NAMALWA (cell line): ENCODE data around the gene SEMA5A.
"Not testable (repeated sequence)": the region's sequence is repeated elsewhere in the genome, so short reads cannot be mapped to it uniquely, and the experiment has no call there.

Source experiments
- DNase-seq: peaks from one replicate; pipeline ENCODE4 v3.0.0-alpha.2; 2015; ENCODE audit warnings: low spot score

Gene SEMA5A

DNA sequence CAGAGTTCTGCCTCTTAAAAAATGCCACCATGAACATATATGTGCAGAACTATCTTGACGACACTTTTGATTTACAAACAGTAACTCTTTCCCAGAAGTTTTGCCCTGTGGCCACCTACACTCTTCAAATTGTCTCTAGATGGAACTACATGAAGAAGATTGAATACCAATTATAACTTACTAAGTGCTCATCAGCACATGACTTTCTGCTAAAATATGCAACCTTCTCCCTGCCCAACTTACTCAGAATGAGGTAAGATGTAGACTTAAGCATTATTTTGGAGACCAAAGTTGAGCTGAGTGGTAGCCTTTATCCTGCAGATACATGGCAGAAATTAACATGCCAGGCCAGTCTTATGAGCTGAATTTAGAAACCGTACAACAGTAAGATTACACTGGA, 105.4 kb downstream of the SEMA5A start:
- no peak for DNase-seq

- DNase-seq = no peak
Observed at GRCh38 chr5:9439531-9440292, 106.2 kb downstream of the SEMA5A start.

DNA sequence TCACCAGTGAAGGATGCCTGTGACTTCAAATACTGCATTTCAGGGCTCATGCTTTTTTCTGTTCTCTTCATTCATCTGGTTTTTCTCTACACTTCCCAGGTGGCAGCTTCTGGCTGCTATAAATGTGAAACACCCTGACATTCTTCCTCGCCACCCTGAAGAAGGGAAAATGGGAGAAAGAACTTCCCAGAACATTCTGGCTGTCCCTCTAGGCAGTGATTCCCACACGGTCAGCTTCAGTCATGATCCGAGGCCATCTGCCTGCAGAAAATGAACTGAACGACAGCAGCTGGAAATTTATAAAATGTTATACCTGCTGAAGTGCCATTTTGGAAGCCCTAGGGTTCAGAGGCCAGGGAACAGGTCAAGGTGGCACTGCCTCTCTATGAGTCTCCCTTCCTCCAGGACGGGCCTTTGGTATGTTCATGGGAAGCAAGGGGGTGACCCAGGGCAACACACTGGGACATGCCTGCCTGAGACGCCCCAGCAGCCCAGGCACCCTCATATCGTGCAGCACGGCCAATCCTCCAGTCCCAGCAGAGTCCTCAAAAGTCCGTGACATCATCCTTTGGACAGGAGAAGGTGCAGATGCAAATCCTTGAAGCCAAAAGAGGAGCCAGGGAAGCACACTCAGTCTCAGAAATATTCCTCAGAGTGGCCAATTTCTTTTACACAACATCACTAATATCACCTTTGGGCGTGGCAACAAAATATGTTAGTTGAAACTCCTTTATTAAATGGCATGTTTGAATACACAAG, 107.1 kb downstream of the SEMA5A start:
- no peak for DNase-seq

DNA sequence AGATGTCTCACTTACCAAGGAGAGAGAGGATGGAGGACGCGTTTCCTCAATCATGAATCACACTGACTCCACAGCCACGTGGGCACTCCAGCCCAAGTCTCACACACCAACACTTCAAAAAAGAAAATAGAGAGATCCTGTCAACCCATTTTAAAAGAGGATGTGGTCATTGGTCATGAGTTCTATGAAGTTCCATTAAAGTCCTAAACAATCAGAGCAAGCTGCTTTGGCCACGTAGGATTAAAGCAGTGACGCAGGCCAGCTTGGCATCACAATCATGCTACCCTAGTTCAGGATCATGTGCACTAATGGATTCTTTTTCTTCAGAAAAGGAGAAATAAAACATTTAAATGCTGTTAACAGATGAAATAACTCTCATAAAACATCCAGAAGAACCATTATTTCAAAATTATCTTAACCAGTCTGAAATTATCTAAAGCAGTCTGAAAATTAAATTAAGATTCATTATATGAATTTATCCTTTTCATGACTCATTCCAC, 108.1 kb downstream of the SEMA5A start:
- DNase-seq = no peak

- DNase-seq = no peak
Observed at GRCh38 chr5:9431496-9432258, 114.2 kb downstream of the SEMA5A start.

GRCh38 chr5:9431151-9431495, 114.8 kb downstream of the SEMA5A start:
- DNase-seq = no peak

- DNase-seq = no peak
Observed at GRCh38 chr5:9430306-9430705, 115.6 kb downstream of the SEMA5A start.

DNA sequence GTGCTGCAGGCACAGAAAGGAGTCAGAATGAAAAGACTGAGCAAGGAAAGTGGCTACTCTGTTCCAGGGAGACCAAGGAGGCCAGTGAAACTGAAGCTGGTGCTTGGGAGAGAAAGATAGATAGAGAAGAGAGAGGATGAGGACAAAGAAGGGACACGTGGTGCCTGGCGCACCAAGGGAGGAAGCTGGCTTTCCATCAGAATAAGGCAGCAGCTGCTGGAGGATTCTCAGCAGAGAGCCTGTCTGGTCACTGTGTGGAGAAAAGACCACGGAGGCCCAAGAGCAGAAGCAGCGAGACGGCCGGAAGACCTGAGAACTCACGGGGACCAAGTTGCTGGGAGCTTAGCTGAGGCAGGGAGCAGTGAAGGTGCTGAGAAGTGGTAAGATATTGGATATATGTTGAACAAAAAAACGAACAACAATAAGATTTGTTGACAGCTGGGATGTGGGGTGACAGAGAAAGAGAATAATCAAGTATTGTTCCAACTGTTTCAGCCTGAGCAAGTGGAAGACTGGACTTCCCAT, 116.1 kb downstream of the SEMA5A start:
- DNase-seq = no peak

- DNase-seq = no peak
Observed at GRCh38 chr5:9428272-9428671, 117.6 kb downstream of the SEMA5A start.

DNA sequence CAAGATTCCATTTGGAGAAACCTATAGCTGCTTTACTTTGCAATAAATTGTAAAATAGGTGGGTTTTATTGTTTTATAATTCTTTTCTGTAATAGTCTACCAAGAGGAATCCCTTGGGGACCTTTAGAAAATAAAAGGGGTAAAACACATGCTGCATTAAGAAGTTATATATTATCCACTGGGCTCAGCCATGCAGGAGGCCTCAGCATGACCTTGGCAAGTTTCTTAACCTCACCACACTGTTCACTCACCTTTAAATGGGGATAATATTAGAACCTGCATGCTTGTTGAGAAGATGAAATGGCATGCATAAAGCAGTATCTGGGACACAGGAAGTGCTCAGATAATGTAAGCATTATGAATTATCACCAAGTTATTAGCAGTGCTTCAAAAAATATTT, 120.2 kb downstream of the SEMA5A start:
- no peak for DNase-seq

DNA sequence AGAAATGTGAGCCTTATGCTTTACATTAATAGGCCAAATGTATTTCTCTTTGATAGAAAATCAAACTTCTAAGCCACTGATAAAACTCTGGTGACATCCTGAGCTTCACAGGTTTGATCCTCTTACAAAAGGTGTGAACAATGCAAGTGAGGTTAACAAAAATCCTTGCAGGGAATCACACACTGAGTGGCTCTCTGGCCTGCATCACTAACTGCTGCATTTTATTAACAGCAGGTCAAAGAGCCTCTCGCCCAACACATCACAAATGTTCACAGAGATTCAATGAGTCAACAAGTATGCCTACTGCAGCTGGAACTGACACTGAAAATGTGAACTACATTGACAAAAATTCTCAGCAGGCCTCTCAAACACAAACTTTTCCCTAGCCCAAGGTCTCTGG, 122.3 kb downstream of the SEMA5A start:
- DNase-seq = no peak

GRCh38 chr5:9421884-9422283, 124.0 kb downstream of the SEMA5A start:
- no peak for DNase-seq

- DNase-seq = no peak
Observed at GRCh38 chr5:9419794-9420193, 126.1 kb downstream of the SEMA5A start.

DNA sequence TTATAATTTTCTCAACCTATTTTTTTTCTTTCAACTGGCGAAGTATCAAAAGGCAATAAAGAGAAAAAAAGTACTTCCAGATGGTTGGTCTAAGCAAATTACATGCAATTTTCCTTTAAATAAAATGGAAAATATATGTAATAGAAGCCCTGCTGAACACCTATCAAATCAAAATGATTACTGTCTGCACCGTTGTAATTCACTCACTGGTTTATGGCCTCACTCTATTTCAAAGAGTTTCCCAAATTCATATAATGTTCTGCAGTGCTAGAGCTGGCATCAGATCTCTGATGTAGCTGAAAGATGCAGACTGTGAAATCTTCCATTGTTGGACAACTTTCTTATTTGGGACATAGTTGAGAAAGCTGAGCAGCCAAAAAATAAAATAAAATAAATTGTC, 130.3 kb downstream of the SEMA5A start:
- DNase-seq = no peak

DNA sequence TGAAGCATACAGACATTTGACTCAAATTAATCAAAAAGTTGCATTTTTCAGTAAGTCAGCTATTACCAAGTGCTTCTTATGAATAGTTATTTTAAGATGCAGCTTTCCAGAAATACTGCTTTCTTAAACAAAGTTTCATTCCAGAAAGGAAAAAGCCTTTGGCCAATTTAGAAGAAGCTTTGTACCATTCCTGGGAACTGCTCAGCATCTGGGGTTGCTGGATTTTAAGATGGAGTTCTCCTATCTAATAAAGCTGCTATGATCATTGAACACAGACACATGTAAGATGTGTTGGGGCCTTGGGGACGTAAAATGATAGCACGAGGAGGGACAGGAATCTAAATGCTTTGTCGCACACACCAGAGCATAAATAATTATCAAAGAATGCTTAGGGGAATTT, 130.8 kb downstream of the SEMA5A start:
- no peak for DNase-seq

GRCh38 chr5:9411142-9411541, 134.7 kb downstream of the SEMA5A start:
- no peak for DNase-seq

GRCh38 chr5:9409413-9409960, 136.4 kb downstream of the SEMA5A start:
- DNase-seq = no peak

GRCh38 chr5:9408964-9409363, 136.9 kb downstream of the SEMA5A start:
- DNase-seq = no peak

- DNase-seq = no peak
Observed at GRCh38 chr5:9405196-9405754, 140.6 kb downstream of the SEMA5A start.

DNA sequence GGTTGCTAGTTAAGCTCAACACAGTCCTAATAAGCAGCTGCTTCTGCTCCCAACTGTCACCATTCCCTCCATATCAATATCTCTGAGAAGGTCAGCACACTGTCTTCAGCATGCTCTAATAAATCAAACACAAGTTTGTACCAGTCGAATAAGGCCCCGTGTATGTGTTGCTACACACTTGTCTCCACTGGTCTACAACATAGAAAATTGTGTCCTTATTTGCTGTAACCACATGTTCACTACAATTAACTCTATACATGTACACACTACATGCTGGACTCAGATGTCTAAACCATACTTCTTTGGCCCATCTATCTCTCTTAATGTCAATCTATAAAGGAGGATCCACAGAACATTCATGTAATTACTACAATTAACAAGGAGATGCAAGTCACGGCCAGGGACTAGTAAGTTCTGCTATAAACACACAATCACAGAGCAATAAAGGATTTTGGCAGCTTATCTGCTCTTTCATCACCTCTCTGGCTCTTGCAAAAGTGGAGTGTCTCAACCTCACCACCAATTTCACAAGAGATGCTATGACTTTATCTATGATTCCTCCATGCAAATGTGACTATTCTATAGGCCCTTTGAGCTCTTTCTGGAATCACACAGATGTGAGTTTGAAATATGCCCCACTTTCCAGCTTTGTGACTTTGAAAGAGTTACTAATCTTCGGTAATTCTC, 143.9 kb downstream of the SEMA5A start:
- no peak for DNase-seq

DNA sequence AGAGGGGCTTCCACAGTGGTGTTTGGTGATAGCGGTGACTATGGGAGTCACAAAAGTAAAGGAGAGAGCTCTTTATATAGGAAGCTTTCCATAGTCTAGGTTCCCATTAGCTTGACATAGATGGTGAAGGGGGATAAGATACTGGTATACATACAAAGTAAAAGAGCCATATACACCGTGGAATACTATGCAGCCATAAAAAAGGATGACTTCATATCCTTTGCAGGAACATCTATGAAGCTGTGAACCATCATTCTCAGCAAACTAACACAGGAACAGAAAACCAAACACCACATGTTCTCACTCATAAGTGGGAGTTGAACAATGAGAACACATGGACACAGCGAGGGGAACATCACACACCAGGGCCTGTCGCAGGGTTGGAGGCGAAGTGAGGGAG, 146.1 kb downstream of the SEMA5A start:
- DNase-seq = not testable (repeated sequence)
